Liver (tissue), 9 donors: ENCODE results near the gene TTC28. TPM values are rescaled to one million over a fixed set of nuclear protein-coding genes. Genes with fewer than 3 reads are reported as not detected.
"Not testable (repeated sequence)": the region's sequence is repeated elsewhere in the genome, so short reads cannot be mapped to it uniquely, and the experiment has no call there.

Experiments
- DNase-seq: peaks from one replicate; pipeline ENCODE4 v3.0.0-alpha.2; 2017; ENCODE audit warnings: low spot score
- H3K27ac ChIP-seq, 2 donors: one replicate each; pipeline ENCODE4 v1.7.0; 2013; ENCODE audit warnings: inconsistent platforms in 2 of 2, low read length in 2 of 2, control low read depth in 1 of 2, low read depth in 1 of 2, mild to moderate bottlenecking in 1 of 2
- H3K27me3 ChIP-seq, 4 donors: one replicate each; pipeline versions ENCODE4 v1.6.1 to v1.7.0; 2013; ENCODE audit warnings: low read length in 3 of 4, inconsistent platforms in 1 of 4, mild to moderate bottlenecking in 1 of 4, moderate library complexity in 1 of 4; ENCODE audit not compliant: control insufficient read depth in 4 of 4, insufficient read depth in 4 of 4
- H3K36me3 ChIP-seq, 4 donors: one replicate each; pipeline versions ENCODE4 v1.6.1 to v1.7.0; 2013; ENCODE audit warnings: low read length in 3 of 4, mild to moderate bottlenecking in 3 of 4, low read depth in 1 of 4, moderate library complexity in 1 of 4; ENCODE audit not compliant: control insufficient read depth in 4 of 4, insufficient read depth in 3 of 4
- H3K4me1 ChIP-seq, 4 donors: one replicate each; pipeline versions ENCODE4 v1.6.1 to v1.7.0; 2013; ENCODE audit warnings: low read length in 3 of 4, mild to moderate bottlenecking in 3 of 4, moderate library complexity in 1 of 4; ENCODE audit not compliant: control insufficient read depth in 4 of 4, insufficient read depth in 4 of 4
- H3K4me3 ChIP-seq, 3 donors: one replicate each; pipeline versions ENCODE4 v1.6.1 to v1.7.0; 2013; ENCODE audit warnings: low read length in 3 of 3, control low read depth in 1 of 3, low read depth in 1 of 3, mild to moderate bottlenecking in 1 of 3
- H3K9ac ChIP-seq, 2 donors: one replicate each; pipeline ENCODE4 v1.7.0; 2013; ENCODE audit warnings: low read length in 2 of 2, mild to moderate bottlenecking in 2 of 2, moderate library complexity in 2 of 2, control low read depth in 1 of 2, low read depth in 1 of 2
- H3K9me3 ChIP-seq, 4 donors: one replicate each; pipeline versions ENCODE4 v1.6.1 to v1.7.0; 2013; ENCODE audit warnings: low read length in 3 of 4; ENCODE audit not compliant: control insufficient read depth in 4 of 4
- CTCF ChIP-seq: fragments of 150-350 bp; IDR thresholded peaks from 2 replicates; pipeline ENCODE4 v1.5.1; 2017; ENCODE audit warnings: improper control_type of control experiment, low read depth, low read length; ENCODE audit not compliant: missing input control
- EGR1 ChIP-seq, 2 donors: IDR thresholded peaks; 2 replicates each; pipeline ENCODE4 v1.6.1; 2016 to 2018; ENCODE audit warnings: antibody characterized with exemption in 2 of 2, low read depth in 2 of 2
- FOXA1 ChIP-seq: IDR thresholded peaks from 2 replicates; pipeline ENCODE4 v1.6.1; 2016; ENCODE audit warnings: antibody characterized with exemption
- FOXA2 ChIP-seq: IDR thresholded peaks from 2 replicates; pipeline ENCODE4 v1.6.1; 2016; ENCODE audit warnings: antibody characterized with exemption
- HNF4G ChIP-seq: IDR thresholded peaks from 2 replicates; pipeline ENCODE4 v1.6.1; 2016; ENCODE audit warnings: antibody characterized with exemption
- NR2F2 ChIP-seq: IDR thresholded peaks from 2 replicates; pipeline ENCODE4 v1.6.1; 2016; ENCODE audit warnings: antibody characterized with exemption
- RAD21 ChIP-seq, 2 donors: IDR thresholded peaks; 2 replicates each; pipeline ENCODE4 v1.6.1; 2016; ENCODE audit warnings: antibody characterized with exemption in 2 of 2, mild to moderate bottlenecking in 2 of 2
- REST ChIP-seq: IDR thresholded peaks from 2 replicates; pipeline ENCODE4 v1.6.1; 2016; ENCODE audit warnings: antibody characterized with exemption, mild to moderate bottlenecking
- RXRA ChIP-seq, 2 donors: IDR thresholded peaks; 2 replicates each; pipeline ENCODE4 v1.6.1; 2017 to 2018; ENCODE audit warnings: antibody characterized with exemption in 2 of 2, mild to moderate bottlenecking in 1 of 2
- TAF1 ChIP-seq: conservative IDR thresholded peaks from 2 replicates; pipeline ENCODE4 v1.6.1; 2016; ENCODE audit warnings: antibody characterized with exemption, mild to moderate bottlenecking
- YY1 ChIP-seq: IDR thresholded peaks from 2 replicates; pipeline ENCODE4 v1.6.1; 2016; ENCODE audit warnings: antibody characterized with exemption, mild to moderate bottlenecking
- ZBTB33 ChIP-seq: IDR thresholded peaks from 2 replicates; pipeline ENCODE4 v1.6.1; 2016; ENCODE audit warnings: antibody characterized with exemption
- WGBS: extraction: QIAGEN DNeasy Blood & Tissue Kit; methylation state at CpG from one replicate; pipeline ENCODE4 v1.1.7; 2013; 5-methylcytosine and 5-hydroxymethylcytosine counted together
- polyA plus RNA-seq, 2 donors: library from polyadenylated mRNA; stranded (reverse) in 1 of 2; unstranded in 1 of 2; fragments of 200-250 nt in 1 of 2; fragments of >200 nt in 1 of 2; fragmentation: Nextera tagmentation in 1 of 2; extraction: Ambion mirVana in 1 of 2; gene quantifications; one replicate each; pipeline versions ENCODE4 v1.2.1 to v1.2.3, GENCODE V29; 2013 to 2015
- total RNA-seq, 2 donors: library from RNA; depleted of rRNA; stranded (reverse); fragments of >200 nt; gene quantifications; one replicate each; pipeline ENCODE4 v1.2.3, GENCODE V29; 2014
- donor health status: healthy.
- donor health status: healthy.
- donor health status: healthy.
- donor health status: healthy.
- donor health status: healthy.

The TTC28 gene
- total and polyA plus RNA-seq, 4 donors = 4.2 to 19.4 (median 5.9) TPM

GRCh38 chr22:28563636-28564035, 116.0 kb downstream of the TTC28 start (continued):
- no peak for TF ChIP-seq CTCF
- no peak for TF ChIP-seq YY1
- no peak for TF ChIP-seq TAF1
- no peak for TF ChIP-seq ZBTB33

GRCh38 chr22:28562324-28562723, 117.3 kb downstream of the TTC28 start:
- Histone ChIP-seq H3K27ac (no peak overlapping the region), H3K36me3 (no peaks in the 10 kb centered on the region), H3K27me3 (no peaks in the 10 kb centered on the region), H3K9me3 (no peaks in the 10 kb centered on the region), H3K4me1 (no peaks in the 10 kb centered on the region), H3K4me3 (no peak overlapping the region), H3K9ac (no peak overlapping the region)
- TF ChIP-seq FOXA1 (no peak), NR2F2 (no peak), CTCF (no peak)
- 60% methylated on average over 1 of the region's 1 CpG for WGBS
- no peak for DNase-seq

GRCh38 chr22:28560743-28561101, 118.9 kb downstream of the TTC28 start:
- not testable (repeated sequence) for H3K27me3 ChIP-seq, H3K4me3 ChIP-seq, DNase-seq, H3K36me3 ChIP-seq, H3K27ac ChIP-seq, H3K9me3 ChIP-seq, H3K9ac ChIP-seq, H3K4me1 ChIP-seq
- WGBS = 96% methylated on average over 5 of the region's 5 CpGs

GRCh38 chr22:28560046-28560742, 119.4 kb downstream of the TTC28 start:
- Histone ChIP-seq H3K4me3 (no peak overlapping the region), H3K36me3 (no peaks in the 10 kb centered on the region), H3K27ac (no peak overlapping the region), H3K9me3 (no peaks in the 10 kb centered on the region), H3K4me1 (no peaks in the 10 kb centered on the region), H3K9ac (no peak overlapping the region), H3K27me3 (no peaks in the 10 kb centered on the region)
- WGBS = 91% methylated on average over 2 of the region's 2 CpGs
- DNase-seq = no peak
- TF ChIP-seq FOXA2 (no peak), RXRA (IDR thresholded peaks at IDR 0.05) (no peak), HNF4G (no peak), CTCF (no peak), NR2F2 (no peak), RAD21 (IDR thresholded peaks at IDR 0.05) (no peak), EGR1 (IDR thresholded peaks at IDR 0.05; ENCODE audit: low read depth in 2 of 2) (no peak), FOXA1 (no peak), YY1 (no peak), REST (no peak)
